Astrocyte of the spinal cord (primary cell): Measurements from ENCODE around the gene PILRB.

Source experiments
- DNase-seq: peaks from one replicate; pipeline ENCODE4 v3.0.0; 2011; ENCODE audit warnings: low read depth, low spot score
- H3K4me3 ChIP-seq: 2 replicates; pipeline ENCODE4 v1.5.1; 2011; ENCODE audit warnings: low read depth, mild to moderate bottlenecking, low read length, moderate library complexity
- in situ Hi-C: cut with HindIII; loops from 2 replicates; pipeline ENCODE4 v1.10.0; 2017; ENCODE audit warnings: low sequenced_read_pairs
- TF ChIP-seq, protein P1 (sequence below): IDR thresholded peaks from 2 replicates; pipeline ENCODE4 v1.5.1; 2012; ENCODE audit warnings: low read depth, mild to moderate bottlenecking, low read length, inconsistent platforms

PILRB gene

DNA sequence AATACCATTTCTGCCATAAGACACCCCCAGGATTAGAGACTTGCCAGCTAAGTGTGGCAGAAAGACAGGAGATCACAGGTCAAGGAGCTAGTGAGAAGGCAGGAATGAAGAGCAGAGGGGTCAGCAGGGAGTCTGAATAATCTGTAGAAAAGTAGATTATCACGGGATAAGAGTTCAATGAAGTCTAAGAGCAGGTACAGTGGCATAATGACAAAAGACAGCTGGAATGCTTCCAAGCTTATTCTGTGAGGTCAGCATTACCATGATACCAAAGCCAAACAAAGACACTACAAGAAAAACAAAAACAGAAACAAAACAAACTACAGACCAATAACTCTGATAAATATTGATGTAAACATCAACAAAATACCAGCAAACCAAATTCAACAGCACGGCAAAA, 36.2 kb downstream of the PILRB start:
- TF ChIP-seq, protein P1, sequence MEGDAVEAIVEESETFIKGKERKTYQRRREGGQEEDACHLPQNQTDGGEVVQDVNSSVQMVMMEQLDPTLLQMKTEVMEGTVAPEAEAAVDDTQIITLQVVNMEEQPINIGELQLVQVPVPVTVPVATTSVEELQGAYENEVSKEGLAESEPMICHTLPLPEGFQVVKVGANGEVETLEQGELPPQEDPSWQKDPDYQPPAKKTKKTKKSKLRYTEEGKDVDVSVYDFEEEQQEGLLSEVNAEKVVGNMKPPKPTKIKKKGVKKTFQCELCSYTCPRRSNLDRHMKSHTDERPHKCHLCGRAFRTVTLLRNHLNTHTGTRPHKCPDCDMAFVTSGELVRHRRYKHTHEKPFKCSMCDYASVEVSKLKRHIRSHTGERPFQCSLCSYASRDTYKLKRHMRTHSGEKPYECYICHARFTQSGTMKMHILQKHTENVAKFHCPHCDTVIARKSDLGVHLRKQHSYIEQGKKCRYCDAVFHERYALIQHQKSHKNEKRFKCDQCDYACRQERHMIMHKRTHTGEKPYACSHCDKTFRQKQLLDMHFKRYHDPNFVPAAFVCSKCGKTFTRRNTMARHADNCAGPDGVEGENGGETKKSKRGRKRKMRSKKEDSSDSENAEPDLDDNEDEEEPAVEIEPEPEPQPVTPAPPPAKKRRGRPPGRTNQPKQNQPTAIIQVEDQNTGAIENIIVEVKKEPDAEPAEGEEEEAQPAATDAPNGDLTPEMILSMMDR: no peak
- in situ Hi-C loops: no loop called here
- H3K4me3 ChIP-seq: no peak overlapping the region
- DNase-seq: no peak

DNA sequence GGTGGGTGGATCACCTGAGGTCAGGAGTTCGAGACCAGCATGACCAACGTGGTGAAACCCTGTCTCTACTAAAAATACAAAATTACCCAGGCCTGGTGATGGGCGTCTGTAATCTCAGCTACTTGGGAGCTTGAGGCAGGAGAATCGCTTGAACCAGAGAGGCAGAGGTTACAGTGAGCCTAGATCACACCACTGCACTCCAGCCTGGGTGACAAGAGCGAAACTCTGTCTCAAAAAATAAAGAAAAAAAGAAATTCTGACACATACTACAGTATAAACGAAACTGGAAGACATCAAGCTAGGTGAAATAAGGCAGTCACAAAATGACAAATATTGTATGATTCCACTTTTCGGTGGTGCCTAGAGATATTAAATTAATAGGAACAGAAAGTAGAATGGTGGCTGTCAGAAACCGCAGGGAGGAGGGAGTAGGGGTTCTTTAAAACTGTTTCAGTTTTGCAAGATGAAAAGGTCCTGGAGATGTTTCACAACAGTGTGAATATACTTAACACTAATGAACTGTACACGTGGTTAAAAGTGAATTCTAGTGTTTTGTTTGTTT, 38.6 kb downstream of the PILRB start:
- in situ Hi-C loops: no loop called here
- no peak overlapping the region for H3K4me3 ChIP-seq
- no peak for DNase-seq
- TF ChIP-seq, protein P1: no peak

DNA sequence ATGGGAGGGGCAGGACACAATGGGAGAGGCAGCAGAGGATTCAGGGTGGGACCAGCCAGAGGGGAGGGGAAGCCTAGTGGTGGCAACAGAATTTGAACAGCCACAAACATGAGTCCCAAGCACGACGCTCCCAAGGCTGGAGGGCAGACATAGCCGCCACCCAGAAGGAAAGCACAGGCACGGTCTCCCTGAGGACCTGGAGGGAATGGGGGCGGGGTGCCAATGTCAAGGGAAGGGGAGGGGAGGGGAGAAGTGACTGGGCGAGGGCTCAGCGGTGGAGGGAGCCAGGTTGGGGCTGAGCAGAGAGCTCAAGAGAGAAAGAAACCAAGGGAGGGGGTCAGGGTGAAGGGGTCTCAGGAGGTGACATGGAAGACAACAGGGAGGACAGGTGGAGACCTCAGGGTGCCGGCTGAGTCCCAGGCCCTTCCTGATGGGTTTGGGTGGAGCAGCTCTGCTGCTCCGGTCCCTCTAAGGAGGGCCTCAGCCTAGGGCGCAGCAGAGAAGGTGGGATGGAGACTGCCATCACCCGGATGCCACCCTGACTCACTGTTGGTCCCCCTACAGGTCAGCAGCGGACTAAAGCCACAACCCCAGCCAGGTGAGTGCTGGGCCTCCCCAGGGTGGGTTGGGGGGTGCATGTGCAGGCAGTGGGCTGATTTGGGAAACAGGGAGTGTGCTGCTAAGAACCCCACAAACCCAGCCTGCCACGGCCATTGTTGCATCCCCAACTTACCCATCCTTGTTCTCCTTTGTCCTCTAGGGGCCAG, 39.6 kb downstream of the PILRB start:
- TF ChIP-seq, protein P1: no peak
- in situ Hi-C loops: no loop called here
- H3K4me3 ChIP-seq: no peak overlapping the region
- DNase-seq: no peak

DNA sequence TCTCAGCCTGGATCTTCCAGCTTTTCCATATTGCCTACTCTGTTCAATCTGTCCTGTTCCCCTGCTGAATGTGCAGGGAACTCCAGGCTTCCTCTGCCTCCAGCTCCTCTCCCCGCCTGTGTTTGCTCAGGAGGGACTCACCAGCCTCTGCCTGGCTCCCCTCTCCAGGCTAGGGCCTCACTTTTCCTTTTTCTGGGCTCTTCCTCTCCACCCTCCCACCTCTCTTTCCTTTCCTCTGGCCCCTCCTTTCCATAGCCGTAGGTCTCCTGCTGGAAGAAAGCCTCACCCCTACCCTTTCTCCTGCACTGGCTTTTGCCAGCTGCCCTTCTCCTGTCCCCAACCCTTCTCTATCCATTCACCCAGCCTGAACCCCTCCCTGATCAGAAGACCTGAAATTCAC, 40.3 kb downstream of the PILRB start:
- in situ Hi-C loops: no loop called here
- no peak overlapping the region for H3K4me3 ChIP-seq
- TF ChIP-seq, protein P1: no peak
- DNase-seq: no peak

DNA sequence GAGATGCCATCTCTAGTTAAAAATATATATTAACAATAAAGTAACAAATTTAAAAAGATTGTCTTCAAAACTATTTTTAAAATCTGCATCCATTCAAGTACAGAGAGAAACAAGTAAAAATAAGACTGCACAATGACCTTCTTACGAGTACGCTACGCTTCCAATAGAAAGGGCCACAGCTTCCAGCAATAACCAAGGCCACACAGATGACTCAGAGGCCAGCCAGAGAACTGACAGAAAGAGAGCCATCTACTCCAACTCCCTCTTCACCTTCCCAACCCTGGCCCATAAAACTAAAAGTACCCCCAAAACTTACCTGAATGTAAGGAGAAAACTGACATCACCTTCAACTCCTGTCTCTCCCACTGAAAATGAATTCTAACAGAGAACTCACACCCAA, 42.1 kb downstream of the PILRB start:
- in situ Hi-C loops: no loop called here
- TF ChIP-seq, protein P1: no peak
- no peak overlapping the region for H3K4me3 ChIP-seq
- DNase-seq: no peak

DNA sequence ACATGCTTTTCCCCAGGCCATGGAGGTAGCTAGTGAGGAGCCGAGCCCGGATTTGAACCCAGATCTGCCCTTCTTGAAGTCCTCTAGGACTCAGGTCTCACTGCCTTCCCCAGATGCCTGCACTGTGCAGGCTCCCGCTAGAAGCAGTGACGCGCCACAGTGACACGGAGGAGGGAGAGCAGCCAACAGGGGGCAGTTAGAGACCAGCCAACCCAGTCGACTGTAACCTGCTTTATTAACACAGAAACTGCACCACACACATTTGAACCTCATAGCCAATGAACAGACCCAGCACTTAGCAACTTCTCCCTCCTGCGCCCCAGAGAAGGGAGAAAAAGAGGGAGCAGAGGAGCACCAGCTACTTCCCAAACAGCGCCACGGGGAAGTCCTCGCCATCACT, 42.7 kb downstream of the PILRB start:
- in situ Hi-C loops: no loop called here
- TF ChIP-seq, protein P1: peak; percentile 7
- no peak for DNase-seq
- H3K4me3 ChIP-seq: no peak overlapping the region
